IMR-90 (cell line): Measurements from ENCODE around the gene PANX1. TPM values are rescaled to one million over a fixed set of nuclear protein-coding genes. Genes with fewer than 3 reads are reported as not detected.

Experiments used
- ATAC-seq: fragments of 200-7000 bp; cut with Tn5 transposase; 2 replicates; pipeline ENCODE4 v1.9.1; 2020; ENCODE audit warnings: low read depth, mild to moderate bottlenecking, moderate library complexity
- BruUV-seq: library from RNA; stranded (reverse); fragments of 400-500 nt; replicated peaks from 2 replicates; lab custom pipeline; 2021; lab: Mats Ljungman, UMichigan
- CTCF ChIA-PET: fragments of 300-600 bp; formaldehyde crosslinking; extraction: SDS; loops from one replicate; lab custom pipeline; 2021; ENCODE audit warnings: antibody characterized with exemption; lab: Yijun Ruan, JAX
- POLR2A ChIA-PET: fragments of 300-600 bp; sonication (Branson Sonifier 250); formaldehyde crosslinking; loops from one replicate; lab custom pipeline; 2022; ENCODE audit warnings: antibody characterized with exemption; ENCODE audit not compliant: unreplicated experiment; lab: Charles Lee
- DNase-seq: peaks from one replicate; pipeline ENCODE4 v3.0.0; 2013
- H2AFZ ChIP-seq: replicated peaks from 2 replicates; pipeline ENCODE3; 2013; ENCODE audit warnings: low read length, mild to moderate bottlenecking; ENCODE audit not compliant: poor library complexity
- H2AK5ac ChIP-seq: 2 replicates; pipeline ENCODE4 v1.6.1; 2013; ENCODE audit warnings: low read depth, low read length, inconsistent platforms
- H2AK9ac ChIP-seq: replicated peaks from 2 replicates; pipeline ENCODE3; 2013; ENCODE audit warnings: mild to moderate bottlenecking, low read depth, low read length, moderate library complexity; ENCODE audit not compliant: poor library complexity
- H2BK120ac ChIP-seq: 2 replicates; pipeline ENCODE4 v1.6.1; 2013; ENCODE audit warnings: low read depth, low read length, inconsistent platforms
- H2BK15ac ChIP-seq: 3 replicates; pipeline ENCODE4 v1.6.1; 2013; ENCODE audit warnings: low read depth, low read length, inconsistent platforms
- H2BK20ac ChIP-seq: 2 replicates; pipeline ENCODE4 v1.6.1; 2013; ENCODE audit warnings: low read depth, mild to moderate bottlenecking, inconsistent platforms, low read length, moderate library complexity
- H2BK5ac ChIP-seq: 2 replicates; pipeline ENCODE4 v1.6.1; 2013; ENCODE audit warnings: mild to moderate bottlenecking, low read depth, low read length, inconsistent platforms; ENCODE audit not compliant: poor library complexity, severe bottlenecking
- H3K14ac ChIP-seq: replicated peaks from 2 replicates; pipeline ENCODE4 v1.6.1; 2013; ENCODE audit warnings: low read depth, low read length, inconsistent platforms
- H3K18ac ChIP-seq: 2 replicates; pipeline ENCODE4 v1.6.1; 2013; ENCODE audit warnings: low read depth, low read length, control low read depth
- H3K23ac ChIP-seq: 2 replicates; pipeline ENCODE4 v1.6.1; 2013; ENCODE audit warnings: low read depth, low read length, inconsistent platforms
- H3K27ac ChIP-seq: 2 replicates; pipeline ENCODE4 v1.5.1; 2013; ENCODE audit warnings: mild to moderate bottlenecking, control low read depth, low read length; ENCODE audit not compliant: insufficient read depth
- H3K27me3 ChIP-seq: 2 replicates; pipeline ENCODE4 v1.6.1; 2013; ENCODE audit warnings: low read length; ENCODE audit not compliant: control insufficient read depth, insufficient read depth
- H3K36me3 ChIP-seq: 2 replicates; pipeline ENCODE4 v1.6.1; 2013; ENCODE audit warnings: low read length, mixed read lengths; ENCODE audit not compliant: control insufficient read depth, insufficient read depth
- H3K4ac ChIP-seq: 2 replicates; pipeline ENCODE4 v1.6.1; 2013; ENCODE audit warnings: low read depth, low read length, inconsistent platforms
- H3K4me1 ChIP-seq: 2 replicates; pipeline ENCODE4 v1.6.1; 2013; ENCODE audit warnings: low read length, mixed read lengths; ENCODE audit not compliant: control insufficient read depth, insufficient read depth
- H3K4me2 ChIP-seq: 2 replicates; pipeline ENCODE4 v1.6.1; 2013; ENCODE audit warnings: low read depth, mild to moderate bottlenecking, control low read depth, low read length, moderate library complexity
- H3K4me3 ChIP-seq: 2 replicates; pipeline ENCODE4 v1.5.1; 2013; ENCODE audit warnings: low read depth, mild to moderate bottlenecking, control low read depth, low read length, moderate library complexity; ENCODE audit not compliant: insufficient read depth
- H3K56ac ChIP-seq: 2 replicates; pipeline ENCODE4 v1.6.1; 2013; ENCODE audit warnings: low read length, inconsistent platforms; ENCODE audit not compliant: insufficient read depth; ENCODE audit errors: extremely low read depth
- H3K79me1 ChIP-seq, 2 experiments: 2 replicates each; pipeline ENCODE4 v1.6.1; 2013; ENCODE audit warnings: low read length in 2 of 2, inconsistent platforms in 1 of 2, low read depth in 1 of 2
- H3K9ac ChIP-seq: 2 replicates; pipeline ENCODE4 v1.6.1; 2013; ENCODE audit warnings: low read depth, low read length, control low read depth
- H3K9me1 ChIP-seq: 2 replicates; pipeline ENCODE4 v1.6.1; 2013; ENCODE audit warnings: low read length, inconsistent platforms; ENCODE audit not compliant: insufficient read depth
- H3K9me3 ChIP-seq: 2 replicates; pipeline ENCODE4 v1.6.1; 2013; ENCODE audit warnings: low read length; ENCODE audit not compliant: control insufficient read depth, insufficient read depth
- H4K20me1 ChIP-seq: 2 replicates; pipeline ENCODE4 v1.6.1; 2013; ENCODE audit warnings: low read length, inconsistent platforms; ENCODE audit not compliant: insufficient read depth
- H4K5ac ChIP-seq: 2 replicates; pipeline ENCODE4 v1.6.1; 2013; ENCODE audit warnings: mild to moderate bottlenecking, low read depth, low read length, control low read depth
- H4K8ac ChIP-seq, 2 experiments: 2 replicates each; pipeline ENCODE4 v1.6.1; 2013; ENCODE audit warnings: low read depth in 2 of 2, low read length in 2 of 2, control low read depth in 1 of 2, inconsistent platforms in 1 of 2
- H4K91ac ChIP-seq: 2 replicates; pipeline ENCODE4 v1.6.1; 2013; ENCODE audit warnings: low read depth, low read length, inconsistent platforms; ENCODE audit not compliant: insufficient read depth
- BHLHE40 ChIP-seq: fragments of 150-350 bp; IDR thresholded peaks from 2 replicates; pipeline ENCODE4 v1.6.1; 2016; ENCODE audit warnings: mild to moderate bottlenecking, low read depth, low read length
- CEBPB ChIP-seq: IDR thresholded peaks from 2 replicates; pipeline ENCODE4 v1.6.1; 2012; ENCODE audit warnings: low read depth, low read length, improper control_type of control experiment
- CHD1 ChIP-seq: IDR thresholded peaks from 2 replicates; pipeline ENCODE4 v1.6.1; 2012; ENCODE audit warnings: low read depth, low read length, improper control_type of control experiment
- CTCF ChIP-seq: conservative IDR thresholded peaks from 2 replicates; pipeline ENCODE4 v1.5.1; 2012; ENCODE audit warnings: mild to moderate bottlenecking, low read depth, low read length, improper control_type of control experiment
- ELK1 ChIP-seq: fragments of 150-350 bp; IDR thresholded peaks from 2 replicates; pipeline ENCODE4 v1.6.1; 2016; ENCODE audit warnings: low read depth, mild to moderate bottlenecking, low read length, moderate library complexity, borderline replicate concordance
- FOS ChIP-seq: fragments of 150-350 bp; IDR thresholded peaks from 2 replicates; pipeline ENCODE4 v1.6.1; 2016; ENCODE audit warnings: low read depth, low read length
- MAFK ChIP-seq: IDR thresholded peaks from 2 replicates; pipeline ENCODE4 v1.6.1; 2012; ENCODE audit warnings: low read depth, low read length, improper control_type of control experiment
- MXI1 ChIP-seq: IDR thresholded peaks from 2 replicates; pipeline ENCODE4 v1.6.1; 2012; ENCODE audit warnings: low read depth, mild to moderate bottlenecking, low read length, moderate library complexity, borderline replicate concordance
- NFE2L2 ChIP-seq: fragments of 150-350 bp; IDR thresholded peaks from 2 replicates; pipeline ENCODE4 v1.6.1; 2016; ENCODE audit warnings: low read depth, mild to moderate bottlenecking, low read length
- POLR2A ChIP-seq: IDR thresholded peaks from 2 replicates; pipeline ENCODE4 v1.6.1; 2012; ENCODE audit warnings: mild to moderate bottlenecking, low read depth, low read length
- RAD21 ChIP-seq: IDR thresholded peaks from 2 replicates; pipeline ENCODE4 v1.6.1; 2012; ENCODE audit warnings: low read length, improper control_type of control experiment
- RCOR1 ChIP-seq: IDR thresholded peaks from 2 replicates; pipeline ENCODE4 v1.6.1; 2012; ENCODE audit warnings: mild to moderate bottlenecking, low read length, improper control_type of control experiment; ENCODE audit not compliant: insufficient replicate concordance
- RFX5 ChIP-seq: IDR thresholded peaks from 2 replicates; pipeline ENCODE4 v1.8.0; 2012; ENCODE audit warnings: low read depth, mild to moderate bottlenecking, low read length, moderate library complexity
- SMC3 ChIP-seq: fragments of 150-350 bp; IDR thresholded peaks from 2 replicates; pipeline ENCODE4 v1.6.1; 2016; ENCODE audit warnings: low read depth, mild to moderate bottlenecking, antibody characterized with exemption, low read length, moderate library complexity
- USF2 ChIP-seq: fragments of 150-350 bp; IDR thresholded peaks from 2 replicates; pipeline ENCODE4 v1.6.1; 2017; ENCODE audit warnings: mild to moderate bottlenecking, antibody characterized with exemption, low read length, low read depth
- dilution Hi-C: fragments of 300-500 bp; cut with HindIII; formaldehyde crosslinking; loops from one replicate; pipeline ENCODE4 v1.14.3; 2018; ENCODE audit warnings: low sequenced_read_pairs; ENCODE audit not compliant: unreplicated experiment
- in situ Hi-C: fragments of 300-500 bp; cut with MboI; formaldehyde crosslinking; loops from 3 replicates; pipeline ENCODE4 v1.14.3; 2019; ENCODE audit warnings: low sequenced_read_pairs, inconsistent platforms, mixed read lengths
- intact Hi-C: fragments of 100-400 bp; cut with micrococcal nuclease; formaldehyde crosslinking; loops from 2 replicates; pipeline ENCODE4 v1.10.0; 2022
- polyA plus RNA-seq, 3 experiments: library from polyadenylated mRNA; depleted of rRNA; stranded (reverse); fragments of >200 nt; gene quantifications; 2 replicates each; pipeline ENCODE4 v1.2.3, GENCODE V29; 2012; ENCODE audit warnings: low replicate concordance in 1 of 3
- total RNA-seq: library from RNA; depleted of rRNA; stranded (reverse); fragments of >200 nt; gene quantifications from 2 replicates; pipeline ENCODE4 v1.2.3, GENCODE V29; 2012

The PANX1 gene
- total and polyA plus RNA-seq, 2 of the 4 experiments (the other 2 are of a cell fraction), result 29.8 to 70.8 TPM

DNA sequence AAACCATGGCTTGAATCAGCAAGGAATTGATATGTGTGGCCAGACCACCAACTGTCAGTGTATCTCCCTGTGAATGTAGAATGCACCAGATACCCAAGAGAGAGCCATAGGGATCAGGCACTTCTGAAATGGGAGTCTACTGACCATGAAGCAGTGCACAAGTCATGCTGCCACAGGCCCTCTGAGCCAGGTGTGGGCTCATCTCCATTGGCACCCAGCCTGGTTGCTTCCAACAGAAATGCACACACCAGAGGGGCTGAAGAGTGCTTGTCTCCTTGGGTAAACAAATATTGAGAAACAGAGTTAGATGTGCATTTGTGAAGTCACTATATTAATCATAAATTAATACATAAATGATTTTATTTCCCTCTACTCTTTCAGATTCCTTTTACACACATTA, 28.4 kb upstream of the PANX1 start:
- H3K23ac ChIP-seq, result no peak overlapping the region
- no peak overlapping the region for H3K4me3 ChIP-seq
- no peak overlapping the region for H2BK5ac ChIP-seq
- H4K20me1 ChIP-seq, result no peaks in the 10 kb centered on the region
- H3K36me3 ChIP-seq, result no peaks in the 10 kb centered on the region
- H4K91ac ChIP-seq, result no peak overlapping the region
- no peak overlapping the region for H3K4me2 ChIP-seq
- H3K9me3 ChIP-seq, result no peaks in the 10 kb centered on the region
- H2BK15ac ChIP-seq, result no peak overlapping the region
- no peak overlapping the region for H2AFZ ChIP-seq
- no peak overlapping the region for H4K5ac ChIP-seq
- no peaks in the 10 kb centered on the region for H3K9me1 ChIP-seq
- ATAC-seq, result no peak
- H4K8ac ChIP-seq, result no peak overlapping the region
- H3K27me3 ChIP-seq, result no peaks in the 10 kb centered on the region
- no peak overlapping the region for H3K4ac ChIP-seq
- no peak overlapping the region for H3K14ac ChIP-seq
- TF ChIP-seq BHLHE40, result no peak
- TF ChIP-seq NFE2L2, result no peak
- no peak for TF ChIP-seq USF2
- TF ChIP-seq RFX5, result no peak
- TF ChIP-seq CHD1, result no peak
- TF ChIP-seq MXI1, result no peak
- no peak for TF ChIP-seq RAD21
- TF ChIP-seq ELK1, result no peak
- no peak for TF ChIP-seq CTCF
- TF ChIP-seq POLR2A, result no peak
- no peak for TF ChIP-seq MAFK
- no peak for TF ChIP-seq FOS
- no peak for TF ChIP-seq SMC3
- TF ChIP-seq RCOR1, result no peak
- no peak for TF ChIP-seq CEBPB
- no peak overlapping the region for H2BK120ac ChIP-seq
- H3K18ac ChIP-seq, result no peak overlapping the region
- H3K79me1 ChIP-seq, result no peaks in the 10 kb centered on the region
- H2AK5ac ChIP-seq, result no peak overlapping the region
- no TSS peak for BruUV-seq
- POLR2A ChIA-PET, result no interaction called here
- no peak overlapping the region for H3K27ac ChIP-seq
- no peak for DNase-seq
- intact Hi-C loops, result no loop called here
- in situ Hi-C loops, result no loop called here
- dilution Hi-C loops, result no loop called here
- no peak overlapping the region for H3K56ac ChIP-seq
- CTCF ChIA-PET, result no interaction called here
- no peak overlapping the region for H3K9ac ChIP-seq
- no peak overlapping the region for H2AK9ac ChIP-seq
- no peaks in the 10 kb centered on the region for H3K4me1 ChIP-seq
- no peak overlapping the region for H2BK20ac ChIP-seq
